GM12891 (cell line): ENCODE results near the gene S100A7.

Experiments
- PAX5 ChIP-seq: IDR thresholded peaks from 2 replicates; pipeline ENCODE4 v1.6.1; 2011; ENCODE audit warnings: low read length, moderate library complexity, mild to moderate bottlenecking; ENCODE audit not compliant: insufficient read depth, severe bottlenecking
- POLR2A ChIP-seq: IDR thresholded peaks from 2 replicates; pipeline ENCODE4 v1.6.1; 2011; ENCODE audit warnings: low read depth, low read length, control low read depth
- POLR2AphosphoS5 ChIP-seq: IDR thresholded peaks from 2 replicates; pipeline ENCODE4 v1.6.1; 2011; ENCODE audit warnings: low read depth, low read length, control low read depth
- POU2F2 ChIP-seq: IDR thresholded peaks from 2 replicates; pipeline ENCODE4 v1.6.1; 2011; ENCODE audit warnings: low read depth, mild to moderate bottlenecking, control low read depth, low read length, moderate library complexity
- SPI1 ChIP-seq: IDR thresholded peaks from 2 replicates; pipeline ENCODE4 v1.6.1; 2011; ENCODE audit warnings: low read depth, low read length, control low read depth
- TAF1 ChIP-seq: IDR thresholded peaks from 2 replicates; pipeline ENCODE4 v1.6.1; 2011; ENCODE audit warnings: low read depth, low read length, control low read depth

GRCh38 chr1:153466908-153467307 is 6.5 kb upstream of the S100A7 start:
- TF ChIP-seq POLR2AphosphoS5: no peak
- no peak for TF ChIP-seq POLR2A
- TF ChIP-seq TAF1: no peak
- no peak for TF ChIP-seq SPI1
- TF ChIP-seq POU2F2: no peak
- TF ChIP-seq PAX5: no peak
